ENCODE measurements around the gene SKAP2.

- no peak for TF ChIP-seq CTCF (IDR thresholded peaks at IDR 0.05)
- TF ChIP-seq POLR2A (IDR thresholded peaks at IDR 0.05): no peak
- TF ChIP-seq POLR2AphosphoS5 (IDR thresholded peaks at IDR 0.05): no peak
- no peak for TF ChIP-seq EP300 (IDR thresholded peaks at IDR 0.05)
Observed at GRCh38 chr7:26673858-26674257, 190.5 kb downstream of the SKAP2 start.
